WTC11 (cell line): Measurements from ENCODE around the gene VWF. TPM values are rescaled to one million over a fixed set of nuclear protein-coding genes. Genes with fewer than 3 reads are reported as not detected.

Source experiments
- ATAC-seq: fragments of 200-7000 bp; cut with Tn5 transposase; 2 replicates; pipeline ENCODE4 v1.10.0; 2021; ENCODE audit warnings: mild to moderate bottlenecking, moderate library complexity
- CTCF ChIA-PET: fragments of 300-600 bp; sonication (Branson Sonifier 250); formaldehyde crosslinking; loops from one replicate; lab custom pipeline; 2021; ENCODE audit warnings: antibody characterized with exemption; lab: Charles Lee
- POLR2A ChIA-PET: fragments of 350-600 bp; sonication (Branson Sonifier 250); formaldehyde crosslinking; loops from one replicate; lab custom pipeline; 2021; ENCODE audit warnings: antibody characterized with exemption; lab: Charles Lee
- DNase-seq: peaks from one replicate; pipeline ENCODE4 v3.0.0; 2021; ENCODE audit warnings: low spot score
- H3K27ac Mint-ChIP-seq: 2 replicates; pipeline ENCODE4 v1.8.0; 2021; ENCODE audit warnings: mixed read lengths
- H3K27me3 Mint-ChIP-seq: 2 replicates; pipeline ENCODE4 v1.8.0; 2021; ENCODE audit warnings: low read depth, mild to moderate bottlenecking, moderate library complexity, mixed read lengths
- H3K36me3 Mint-ChIP-seq: 2 replicates; pipeline ENCODE4 v1.8.0; 2021; ENCODE audit warnings: mixed read lengths
- H3K4me1 Mint-ChIP-seq: 2 replicates; pipeline ENCODE4 v1.8.0; 2022; ENCODE audit warnings: mixed read lengths
- H3K4me3 Mint-ChIP-seq: 2 replicates; pipeline ENCODE4 v1.8.0; 2021; ENCODE audit warnings: mild to moderate bottlenecking, moderate library complexity, mixed read lengths
- H3K9me3 Mint-ChIP-seq: 2 replicates; pipeline ENCODE4 v1.8.0; 2021; ENCODE audit warnings: mixed read lengths
- AFF4 ChIP-seq: sonication (generic); formaldehyde crosslinking; IDR thresholded peaks from 2 replicates; pipeline ENCODE4 v1.8.1; 2023; ENCODE audit warnings: mild to moderate bottlenecking, missing genetic modification reagents, borderline replicate concordance
- CTCF ChIP-seq: fragments of 200-600 bp; IDR thresholded peaks from 2 replicates; pipeline ENCODE4 v1.8.0; 2022; ENCODE audit warnings: antibody characterized with exemption
- ELF4 ChIP-seq: sonication (generic); formaldehyde crosslinking; IDR thresholded peaks from 2 replicates; pipeline ENCODE4 v1.8.1; 2022; ENCODE audit warnings: low read depth, mild to moderate bottlenecking, moderate library complexity, missing genetic modification reagents
- EMX1 ChIP-seq: fragments of 250-450 bp; sonication (Bioruptor Pico); IDR thresholded peaks from 2 replicates; pipeline ENCODE4 v1.8.0; 2021; ENCODE audit warnings: mild to moderate bottlenecking
- ESRRA ChIP-seq: sonication (generic); formaldehyde crosslinking; IDR thresholded peaks from 2 replicates; pipeline ENCODE4 v1.8.1; 2022; ENCODE audit warnings: mild to moderate bottlenecking, missing genetic modification reagents, borderline replicate concordance
- FOXK1 ChIP-seq: sonication (generic); formaldehyde crosslinking; IDR thresholded peaks from 2 replicates; pipeline ENCODE4 v1.8.0; 2022; ENCODE audit warnings: mild to moderate bottlenecking, moderate library complexity, missing genetic modification reagents
- IRF2 ChIP-seq: sonication (generic); formaldehyde crosslinking; IDR thresholded peaks from 2 replicates; pipeline ENCODE4 v1.8.0; 2022; ENCODE audit warnings: low read depth, missing genetic modification reagents, borderline replicate concordance
- JAZF1 ChIP-seq: fragments of 250-450 bp; sonication (Bioruptor Pico); IDR thresholded peaks from 2 replicates; pipeline ENCODE4 v1.9.0; 2021; ENCODE audit warnings: moderate library complexity, mild to moderate bottlenecking, inconsistent platforms
- OVOL2 ChIP-seq: fragments of 250-450 bp; sonication (Bioruptor Pico); IDR thresholded peaks from 2 replicates; pipeline ENCODE4 v1.9.0; 2021; ENCODE audit warnings: mild to moderate bottlenecking, borderline replicate concordance
- PREB ChIP-seq: sonication (generic); formaldehyde crosslinking; IDR thresholded peaks from 2 replicates; pipeline ENCODE4 v1.8.1; 2022; ENCODE audit warnings: mild to moderate bottlenecking, missing genetic modification reagents, moderate library complexity, borderline replicate concordance
- SP1 ChIP-seq: sonication (generic); formaldehyde crosslinking; conservative IDR thresholded peaks from 2 replicates; pipeline ENCODE4 v1.8.1; 2022; ENCODE audit warnings: missing genetic modification reagents
- TCF7 ChIP-seq: sonication (generic); formaldehyde crosslinking; IDR thresholded peaks from 2 replicates; pipeline ENCODE4 v1.8.0; 2022; ENCODE audit warnings: mild to moderate bottlenecking, low read depth, missing genetic modification reagents, moderate library complexity
- ZBTB21 ChIP-seq: sonication (generic); formaldehyde crosslinking; IDR thresholded peaks from 2 replicates; pipeline ENCODE4 v1.8.1; 2023; ENCODE audit warnings: mild to moderate bottlenecking, missing genetic modification reagents, borderline replicate concordance
- ZNF281 ChIP-seq: sonication (generic); formaldehyde crosslinking; IDR thresholded peaks from 2 replicates; pipeline ENCODE4 v1.8.0; 2023; ENCODE audit warnings: mild to moderate bottlenecking, missing genetic modification reagents
- ZNF317 ChIP-seq: sonication (generic); formaldehyde crosslinking; IDR thresholded peaks from 2 replicates; pipeline ENCODE4 v1.8.1; 2023; ENCODE audit warnings: low read depth, mild to moderate bottlenecking, moderate library complexity, missing genetic modification reagents, borderline replicate concordance
- ZNF423 ChIP-seq: fragments of 250-450 bp; sonication (Bioruptor Pico); IDR thresholded peaks from 2 replicates; pipeline ENCODE4 v2.1.2; 2022; ENCODE audit warnings: mild to moderate bottlenecking, moderate library complexity
- ZNF512 ChIP-seq: sonication (generic); formaldehyde crosslinking; IDR thresholded peaks from 2 replicates; pipeline ENCODE4 v1.8.1; 2022; ENCODE audit warnings: missing genetic modification reagents, borderline replicate concordance
- ZNF671 ChIP-seq: fragments of 250-450 bp; sonication (Bioruptor Pico); IDR thresholded peaks from 2 replicates; pipeline ENCODE4 v1.8.0; 2021; ENCODE audit warnings: mild to moderate bottlenecking
- total RNA-seq: library from RNA; stranded (reverse); gene quantifications from 3 replicates; pipeline ENCODE4 v1.2.3, GENCODE V29; 2021

Gene VWF
- total RNA-seq, 1 experiment from 2014 or later = 0.48 TPM

GRCh38 chr12:5907807-5908206, 216.7 kb downstream of the VWF start:
- DNase-seq = no peak
- H3K4me1 Mint-ChIP-seq = peaks cover 8% of the 10 kb centered on the region; the same call in 1 of the 2 replicates
- H3K9me3 Mint-ChIP-seq = no peaks in the 10 kb centered on the region
- ATAC-seq = no peak
- ChIA-PET CTCF (interaction anchor here (1.5 to 2.5 kb wide), 3 partner anchors 8 to 131 kb away, joined by 7 to 17 read pairs (median 8); no protein-coding TSS in a partner anchor), POLR2A (no interaction called here)
- no peak overlapping the region for H3K4me3 Mint-ChIP-seq
- no peak overlapping the region for H3K27ac Mint-ChIP-seq
- H3K27me3 Mint-ChIP-seq = no peaks in the 10 kb centered on the region
- TF ChIP-seq ZNF423 (CRISPR knock-in tag) = no peak
- TF ChIP-seq ZNF671 (CRISPR knock-in tag) = no peak
- no peak for TF ChIP-seq OVOL2 (CRISPR knock-in tag)
- TF ChIP-seq CTCF = no peak
- no peak for TF ChIP-seq SP1 (CRISPR knock-in tag)
- TF ChIP-seq ESRRA (CRISPR knock-in tag) = no peak
- H3K36me3 Mint-ChIP-seq = no peaks in the 10 kb centered on the region

- CTCF ChIA-PET = interaction anchor here (1.4 to 1.5 kb wide), 2 partner anchors 8 to 82 kb away, joined by 4 to 9 read pairs; no protein-coding TSS in a partner anchor
- no peaks in the 10 kb centered on the region for H3K27me3 Mint-ChIP-seq
- no peak overlapping the region for H3K27ac Mint-ChIP-seq
- no peaks in the 10 kb centered on the region for H3K36me3 Mint-ChIP-seq
- DNase-seq (no peak), ATAC-seq (no peak)
- H3K9me3 Mint-ChIP-seq = no peaks in the 10 kb centered on the region
- no peak overlapping the region for H3K4me3 Mint-ChIP-seq
- peaks cover 16% of the 10 kb centered on the region for H3K4me1 Mint-ChIP-seq
- TF ChIP-seq ELF4 (CRISPR knock-in tag) = no peak
- no peak for TF ChIP-seq CTCF
- no peak for TF ChIP-seq TCF7 (CRISPR knock-in tag)
- TF ChIP-seq ZNF281 (CRISPR knock-in tag) = no peak
- TF ChIP-seq AFF4 (CRISPR knock-in tag) = no peak
- TF ChIP-seq ZBTB21 = no peak
- POLR2A ChIA-PET = no interaction called here
Observed at GRCh38 chr12:5905757-5906156, 218.7 kb downstream of the VWF start.

- Mint-ChIP-seq H3K9me3 (no peaks in the 10 kb centered on the region), H3K27ac (no peak overlapping the region), H3K4me1 (peaks cover 20% of the 10 kb centered on the region), H3K36me3 (no peaks in the 10 kb centered on the region), H3K27me3 (no peaks in the 10 kb centered on the region), H3K4me3 (no peak overlapping the region)
- ChIA-PET POLR2A (no interaction called here), CTCF (interaction anchor here (0.6 to 1.7 kb wide), 7 partner anchors 9 to 289 kb away, joined by 3 to 9 read pairs (median 4); no protein-coding TSS in a partner anchor)
- ATAC-seq = no peak
- DNase-seq = no peak
- TF ChIP-seq JAZF1 (CRISPR knock-in tag) (no peak), ZNF512 (no peak), PREB (CRISPR knock-in tag) (no peak), FOXK1 (CRISPR knock-in tag) (no peak), IRF2 (CRISPR knock-in tag) (no peak), ZNF317 (CRISPR knock-in tag) (no peak), EMX1 (CRISPR knock-in tag) (no peak)
Observed at GRCh38 chr12:5904969-5905368, 219.5 kb downstream of the VWF start.
